Measurements from ENCODE around the gene FTO. TPM values are rescaled to one million over a fixed set of nuclear protein-coding genes. Genes with fewer than 3 reads are reported as not detected.
"Not testable (repeated sequence)": the region's sequence is repeated elsewhere in the genome, so short reads cannot be mapped to it uniquely, and the experiment has no call there.

Gene FTO
- total and polyA plus RNA-seq, 12 donors = 17.8 to 310 (median 156) TPM

- no peak for TF ChIP-seq POLR2A (IDR thresholded peaks at IDR 0.05)
- TF ChIP-seq CTCF (IDR thresholded peaks at IDR 0.05) = no peak
- Histone ChIP-seq H3K27me3 (no peaks in the 10 kb centered on the region), H3K9me3 (replicated peaks in 1 of 3) (no peaks in the 10 kb centered on the region), H3K4me3 (no peak overlapping the region), H3K4me1 (replicated peaks in 1 of 2) (no peaks in the 10 kb centered on the region), H3K27ac (no peak overlapping the region), H3K36me3 (replicated peaks in 1 of 2) (no peaks in the 10 kb centered on the region)
- 65 to 73% (median 67%) methylated on average over 2 of the region's 2 CpGs for WGBS, 4 donors
- no peak for DNase-seq
- intact Hi-C loops (cut with DNase I) = no loop called here
Measured at GRCh38 chr16:53681354-53681753, 22.6 kb upstream of the FTO start.

GRCh38 chr16:53685334-53685733 is 18.6 kb upstream of the FTO start:
- H3K27ac ChIP-seq, DNase-seq: not testable (repeated sequence)
- WGBS, 4 donors = 95 to 99% (median 98%) methylated on average over 3 of the region's 3 CpGs

GRCh38 chr16:53686710-53687109 is 17.2 kb upstream of the FTO start:
- no peaks in the 10 kb centered on the region for H3K9me3 ChIP-seq (replicated peaks in 1 of 3)
- H3K4me1 ChIP-seq (replicated peaks in 1 of 2) = no peaks in the 10 kb centered on the region
- 77 to 80% (median 78%) methylated on average over 3 of the region's 3 CpGs for WGBS, 4 donors
- H3K27ac ChIP-seq = no peak overlapping the region
- no peaks in the 10 kb centered on the region for H3K36me3 ChIP-seq (replicated peaks in 1 of 2)
- intact Hi-C loops (cut with DNase I) = no loop called here
- no peaks in the 10 kb centered on the region for H3K27me3 ChIP-seq
- H3K4me3 ChIP-seq = no peak overlapping the region
- TF ChIP-seq POLR2A (IDR thresholded peaks at IDR 0.05) (no peak), CTCF (IDR thresholded peaks at IDR 0.05) (no peak)
- DNase-seq = no peak

More at GRCh38 chr16:53685334-53685733, 18.6 kb upstream of the FTO start:
- H3K4me1 ChIP-seq (replicated peaks in 1 of 2); intact Hi-C loops (cut with DNase I); H3K4me3 ChIP-seq; H3K9me3 ChIP-seq (replicated peaks in 1 of 3); H3K27me3 ChIP-seq; H3K36me3 ChIP-seq (replicated peaks in 1 of 2): not testable (repeated sequence)

- Histone ChIP-seq H3K4me1 (replicated peaks in 1 of 2) (no peaks in the 10 kb centered on the region), H3K27me3 (no peaks in the 10 kb centered on the region), H3K9me3 (replicated peaks in 1 of 3) (no peaks in the 10 kb centered on the region), H3K27ac (no peak overlapping the region), H3K4me3 (no peak overlapping the region), H3K36me3 (replicated peaks in 1 of 2) (no peaks in the 10 kb centered on the region)
- WGBS, 4 donors = 92 to 97% (median 94%) methylated on average over 3 of the region's 3 CpGs
- intact Hi-C loops (cut with DNase I) = no loop called here
- no peak for DNase-seq
- no peak for TF ChIP-seq POLR2A (IDR thresholded peaks at IDR 0.05)
Measured at GRCh38 chr16:53689636-53690035, 14.3 kb upstream of the FTO start.

GRCh38 chr16:53690771-53691170 is 13.2 kb upstream of the FTO start:
- no peak overlapping the region for H3K4me3 ChIP-seq
- peaks cover 0 to 4% of the 10 kb centered on the region in 2 donors for H3K4me1 ChIP-seq (replicated peaks in 1 of 2)
- H3K9me3 ChIP-seq (replicated peaks in 1 of 3) = no peaks in the 10 kb centered on the region
- 87 to 95% (median 89%) methylated on average over 2 of the region's 2 CpGs for WGBS, 4 donors
- intact Hi-C loops (cut with DNase I) = no loop called here
- H3K27ac ChIP-seq = no peak overlapping the region
- no peak for DNase-seq
- TF ChIP-seq POLR2A (IDR thresholded peaks at IDR 0.05) = no peak
- H3K27me3 ChIP-seq = no peaks in the 10 kb centered on the region
- no peaks in the 10 kb centered on the region for H3K36me3 ChIP-seq (replicated peaks in 1 of 2)

- H3K9me3 ChIP-seq (replicated peaks in 1 of 3) = no peaks in the 10 kb centered on the region
- H3K4me3 ChIP-seq = no peak overlapping the region
- no peaks in the 10 kb centered on the region for H3K36me3 ChIP-seq (replicated peaks in 1 of 2)
- intact Hi-C loops (cut with DNase I) = no loop called here
- no peak overlapping the region for H3K27ac ChIP-seq
- H3K4me1 ChIP-seq (replicated peaks in 1 of 2) = peaks cover 0 to 4% of the 10 kb centered on the region in 2 donors
- TF ChIP-seq POLR2A (IDR thresholded peaks at IDR 0.05) (no peak), CTCF (IDR thresholded peaks at IDR 0.05) (no peak)
- no peaks in the 10 kb centered on the region for H3K27me3 ChIP-seq
- DNase-seq = no peak
- WGBS, 4 donors = 94 to 96% (median 95%) methylated on average over 5 of the region's 5 CpGs
Measured at GRCh38 chr16:53692146-53692545, 11.8 kb upstream of the FTO start.

Measured in adrenal gland (tissue), 12 donors.